ENCODE data around the gene ZBTB12. TPM values are rescaled to one million over a fixed set of nuclear protein-coding genes. Genes with fewer than 3 reads are reported as not detected.
"Not testable (repeated sequence)": the region's sequence is repeated elsewhere in the genome, so short reads cannot be mapped to it uniquely, and the experiment has no call there.

Gene ZBTB12
- total RNA-seq, 4 donors from 2014 or later = 0.83 to 2.8 (median 1.0) TPM

- H3K9me3 ChIP-seq = no peaks in the 10 kb centered on the region
- H3K4me1 ChIP-seq = peaks cover 8 to 40% (median 11%) of the 10 kb centered on the region in 3 donors
- H3K4me3 ChIP-seq = no peak overlapping the region
- no peak overlapping the region for H3K27ac ChIP-seq
- intact Hi-C loops (cut with DNase I) = no loop called here
- no peak for TF ChIP-seq POLR2A (IDR thresholded peaks at IDR 0.05)
- TF ChIP-seq, protein P1, sequence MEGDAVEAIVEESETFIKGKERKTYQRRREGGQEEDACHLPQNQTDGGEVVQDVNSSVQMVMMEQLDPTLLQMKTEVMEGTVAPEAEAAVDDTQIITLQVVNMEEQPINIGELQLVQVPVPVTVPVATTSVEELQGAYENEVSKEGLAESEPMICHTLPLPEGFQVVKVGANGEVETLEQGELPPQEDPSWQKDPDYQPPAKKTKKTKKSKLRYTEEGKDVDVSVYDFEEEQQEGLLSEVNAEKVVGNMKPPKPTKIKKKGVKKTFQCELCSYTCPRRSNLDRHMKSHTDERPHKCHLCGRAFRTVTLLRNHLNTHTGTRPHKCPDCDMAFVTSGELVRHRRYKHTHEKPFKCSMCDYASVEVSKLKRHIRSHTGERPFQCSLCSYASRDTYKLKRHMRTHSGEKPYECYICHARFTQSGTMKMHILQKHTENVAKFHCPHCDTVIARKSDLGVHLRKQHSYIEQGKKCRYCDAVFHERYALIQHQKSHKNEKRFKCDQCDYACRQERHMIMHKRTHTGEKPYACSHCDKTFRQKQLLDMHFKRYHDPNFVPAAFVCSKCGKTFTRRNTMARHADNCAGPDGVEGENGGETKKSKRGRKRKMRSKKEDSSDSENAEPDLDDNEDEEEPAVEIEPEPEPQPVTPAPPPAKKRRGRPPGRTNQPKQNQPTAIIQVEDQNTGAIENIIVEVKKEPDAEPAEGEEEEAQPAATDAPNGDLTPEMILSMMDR (IDR thresholded peaks at IDR 0.05) = no peak
- no peaks in the 10 kb centered on the region for H3K27me3 ChIP-seq
- no peak for DNase-seq
- no peaks in the 10 kb centered on the region for H3K36me3 ChIP-seq
- WGBS, 2 donors = 65 to 70% methylated on average over 6 of the region's 6 CpGs
Observed at GRCh38 chr6:31915756-31916155, 13.9 kb upstream of the ZBTB12 start.

DNA sequence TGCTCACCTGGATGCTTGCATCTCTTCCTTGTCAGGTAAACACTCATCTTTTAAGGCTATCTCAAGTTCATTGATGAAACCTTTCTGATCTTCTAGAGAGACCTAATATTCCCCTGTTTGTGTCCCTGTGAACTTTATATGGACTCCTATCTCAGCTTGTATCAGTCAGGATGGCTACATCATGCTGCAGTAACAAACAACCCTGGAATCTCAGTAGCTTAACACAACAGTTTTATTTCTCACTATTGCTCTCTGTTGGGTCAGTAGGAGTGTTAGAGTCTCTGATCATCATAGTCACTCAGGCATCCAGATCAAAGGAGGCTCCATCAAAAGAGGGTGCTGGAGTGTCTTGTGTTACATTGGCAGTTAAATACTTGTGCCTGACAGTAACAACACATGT, 13.5 kb upstream of the ZBTB12 start:
- DNase-seq = no peak
- TF ChIP-seq, protein P1 (IDR thresholded peaks at IDR 0.05) = peak in 1 of 6 experiments; percentile 19
- TF ChIP-seq POLR2A (IDR thresholded peaks at IDR 0.05) = no peak
- intact Hi-C loops (cut with DNase I) = no loop called here

GRCh38 chr6:31911826-31912585, 10.1 kb upstream of the ZBTB12 start:
- DNase-seq = no peak
- no peaks in the 10 kb centered on the region for H3K27me3 ChIP-seq
- peak overlapping the region; percentile 18 to 81 (median 52) for H3K27ac ChIP-seq
- no peaks in the 10 kb centered on the region for H3K9me3 ChIP-seq
- WGBS, 2 donors = 72 to 83% methylated on average over 6 to 11 of the region's 11 CpGs
- H3K36me3 ChIP-seq = no peaks in the 10 kb centered on the region
- no peak overlapping the region for H3K4me3 ChIP-seq
- TF ChIP-seq, protein P1 (IDR thresholded peaks at IDR 0.05) = no peak
- no peak for TF ChIP-seq POLR2A (IDR thresholded peaks at IDR 0.05)
- peaks cover 5 to 40% (median 12%) of the 10 kb centered on the region in 3 donors for H3K4me1 ChIP-seq
- intact Hi-C loops (cut with DNase I) = no loop called here

More for the DNA sequence above, 13.5 kb upstream of the ZBTB12 start:
- no peak overlapping the region for H3K27ac ChIP-seq
- no peaks in the 10 kb centered on the region for H3K27me3 ChIP-seq
- H3K4me3 ChIP-seq = no peak overlapping the region
- no peaks in the 10 kb centered on the region for H3K9me3 ChIP-seq
- peaks cover 5 to 41% (median 12%) of the 10 kb centered on the region in 3 donors for H3K4me1 ChIP-seq
- no peaks in the 10 kb centered on the region for H3K36me3 ChIP-seq

DNA sequence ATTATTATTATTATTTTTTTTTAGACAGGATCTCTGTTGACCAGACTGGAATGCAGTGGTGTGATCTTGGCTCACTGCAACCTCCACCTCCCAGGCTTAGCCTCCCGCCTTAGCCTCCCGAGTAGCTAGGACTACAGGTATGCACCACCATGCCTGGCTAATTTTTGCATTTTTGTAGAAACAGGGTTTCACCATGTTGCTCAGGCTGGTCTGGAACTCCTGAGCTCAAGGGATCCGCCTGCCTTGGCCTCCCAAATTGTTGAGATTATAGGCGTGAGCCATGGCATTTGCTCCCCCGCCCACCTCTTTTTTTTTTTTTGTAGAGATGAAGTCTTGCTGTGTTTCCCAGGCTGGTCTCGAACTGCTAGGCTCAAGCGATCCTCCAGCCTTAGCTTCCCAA, 7.4 kb upstream of the ZBTB12 start:
- H3K4me1 ChIP-seq = peaks cover 5 to 40% (median 12%) of the 10 kb centered on the region in 3 donors
- 75 to 79% methylated on average over 7 of the region's 7 CpGs for WGBS, 2 donors
- H3K9me3 ChIP-seq; H3K4me3 ChIP-seq; DNase-seq; H3K27ac ChIP-seq; H3K36me3 ChIP-seq; intact Hi-C loops (cut with DNase I); H3K27me3 ChIP-seq: not testable (repeated sequence)

DNA sequence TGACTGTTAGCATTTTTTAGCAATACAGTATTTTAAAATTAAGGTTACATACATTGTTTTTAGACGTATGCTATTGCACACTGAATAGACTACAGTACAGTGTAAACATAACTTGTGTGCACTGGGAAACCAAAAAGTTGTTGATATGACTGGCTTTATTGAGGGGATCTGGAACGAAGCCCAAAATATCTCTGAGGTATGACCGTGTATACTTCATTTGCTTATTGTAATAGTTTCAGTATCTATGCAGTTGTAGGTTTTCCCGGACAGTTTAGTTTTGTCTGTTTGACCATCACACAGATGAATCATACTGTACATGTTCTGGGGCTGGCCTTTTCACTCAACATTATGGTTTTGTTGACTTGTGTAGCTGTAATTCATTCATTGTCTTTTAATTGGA, 6.9 kb upstream of the ZBTB12 start:
- H3K4me1 ChIP-seq = peaks cover 5 to 41% (median 12%) of the 10 kb centered on the region in 3 donors
- no peak overlapping the region for H3K27ac ChIP-seq
- DNase-seq = no peak
- peak in 1 of 4 donors; percentile 9 for TF ChIP-seq POLR2A (IDR thresholded peaks at IDR 0.05)
- TF ChIP-seq, protein P1 (IDR thresholded peaks at IDR 0.05) = no peak
- no peak overlapping the region for H3K4me3 ChIP-seq
- intact Hi-C loops (cut with DNase I) = no loop called here
- no peaks in the 10 kb centered on the region for H3K9me3 ChIP-seq
- H3K27me3 ChIP-seq = no peaks in the 10 kb centered on the region
- no peaks in the 10 kb centered on the region for H3K36me3 ChIP-seq
- 33 to 35% methylated on average over 4 of the region's 4 CpGs for WGBS, 2 donors

GRCh38 chr6:31908255-31908654, 6.4 kb upstream of the ZBTB12 start:
- H3K27me3 ChIP-seq; intact Hi-C loops (cut with DNase I); H3K36me3 ChIP-seq; H3K4me3 ChIP-seq; H3K9me3 ChIP-seq; H3K27ac ChIP-seq; DNase-seq: not testable (repeated sequence)
- 81 to 88% methylated on average over 4 to 5 of the region's 5 CpGs for WGBS, 2 donors
- H3K4me1 ChIP-seq = peaks cover 5 to 41% (median 12%) of the 10 kb centered on the region in 3 donors

Data from esophagus squamous epithelium (tissue), 5 donors.